Measurements from ENCODE around the gene ABCB4.

DNA sequence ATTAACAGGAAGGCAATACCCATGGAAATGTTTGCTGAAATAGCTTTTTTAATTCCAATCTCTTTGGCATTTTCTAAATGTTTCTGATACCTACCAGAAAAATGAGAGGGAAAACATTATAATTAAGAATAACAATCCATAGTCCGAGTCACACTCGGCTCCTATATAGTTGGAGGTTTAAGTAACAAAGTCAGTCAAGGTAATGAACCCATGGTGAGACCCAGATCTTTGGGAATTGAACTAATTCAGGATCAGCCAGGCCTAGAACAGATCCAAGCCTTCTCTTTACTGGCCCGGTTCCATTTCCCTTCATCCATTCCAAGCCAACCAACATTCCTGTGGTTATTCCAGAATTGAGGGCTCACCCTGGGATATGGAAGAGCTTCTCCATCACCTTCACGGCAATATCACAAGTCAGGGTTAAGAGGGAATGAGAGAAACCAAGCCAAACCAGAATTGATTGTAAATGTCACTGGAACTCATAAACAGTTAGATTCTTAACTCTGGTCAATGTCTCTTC, 28.3 kb downstream of the ABCB4 start:
- TF ChIP-seq, protein P1, sequence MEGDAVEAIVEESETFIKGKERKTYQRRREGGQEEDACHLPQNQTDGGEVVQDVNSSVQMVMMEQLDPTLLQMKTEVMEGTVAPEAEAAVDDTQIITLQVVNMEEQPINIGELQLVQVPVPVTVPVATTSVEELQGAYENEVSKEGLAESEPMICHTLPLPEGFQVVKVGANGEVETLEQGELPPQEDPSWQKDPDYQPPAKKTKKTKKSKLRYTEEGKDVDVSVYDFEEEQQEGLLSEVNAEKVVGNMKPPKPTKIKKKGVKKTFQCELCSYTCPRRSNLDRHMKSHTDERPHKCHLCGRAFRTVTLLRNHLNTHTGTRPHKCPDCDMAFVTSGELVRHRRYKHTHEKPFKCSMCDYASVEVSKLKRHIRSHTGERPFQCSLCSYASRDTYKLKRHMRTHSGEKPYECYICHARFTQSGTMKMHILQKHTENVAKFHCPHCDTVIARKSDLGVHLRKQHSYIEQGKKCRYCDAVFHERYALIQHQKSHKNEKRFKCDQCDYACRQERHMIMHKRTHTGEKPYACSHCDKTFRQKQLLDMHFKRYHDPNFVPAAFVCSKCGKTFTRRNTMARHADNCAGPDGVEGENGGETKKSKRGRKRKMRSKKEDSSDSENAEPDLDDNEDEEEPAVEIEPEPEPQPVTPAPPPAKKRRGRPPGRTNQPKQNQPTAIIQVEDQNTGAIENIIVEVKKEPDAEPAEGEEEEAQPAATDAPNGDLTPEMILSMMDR (IDR thresholded peaks at IDR 0.05) = no peak
- TF ChIP-seq EZH2phosphoT487 (IDR thresholded peaks at IDR 0.05) (no peak), EZH2 (IDR thresholded peaks at IDR 0.05) (no peak)
